GM19239 (cell line): ENCODE measurements around the gene APBB1IP.
"Not testable (repeated sequence)": the region's sequence is repeated elsewhere in the genome, so short reads cannot be mapped to it uniquely, and the experiment has no call there.

ENCODE experiments used
- DNase-seq: peaks from one replicate; pipeline ENCODE4 v3.0.0; 2011; ENCODE audit warnings: low spot score; ENCODE audit not compliant: insufficient read length
- FAIRE-seq: peaks from 2 replicates; lab custom pipeline; 2011; peaks lifted over from hg19 to GRCh38; lab: Jason Lieb, UNC

The APBB1IP gene

GRCh38 chr10:26474845-26475244 is 36.7 kb downstream of the APBB1IP start:
- peak; percentile 92 for FAIRE-seq
- DNase-seq: not testable (repeated sequence)

- no peak for DNase-seq
- FAIRE-seq: peak; percentile 81
Measured at GRCh38 chr10:26475386-26475785, 37.2 kb downstream of the APBB1IP start.

GRCh38 chr10:26477501-26477900 is 39.4 kb downstream of the APBB1IP start:
- FAIRE-seq (peak; percentile 70), DNase-seq (no peak)

- FAIRE-seq: peak; percentile 61
- DNase-seq: no peak
Measured at GRCh38 chr10:26478061-26478460, 39.9 kb downstream of the APBB1IP start.

GRCh38 chr10:26479766-26480492 is 41.8 kb downstream of the APBB1IP start:
- FAIRE-seq: peak; percentile 94
- no peak for DNase-seq

GRCh38 chr10:26481315-26481692 is 43.2 kb downstream of the APBB1IP start:
- DNase-seq: no peak
- no peak for FAIRE-seq

GRCh38 chr10:26481914-26482550 is 43.9 kb downstream of the APBB1IP start:
- DNase-seq (no peak), FAIRE-seq (peak; percentile 97)

- FAIRE-seq: no peak
- no peak for DNase-seq
Measured at GRCh38 chr10:26483554-26483953, 45.4 kb downstream of the APBB1IP start.

- DNase-seq (no peak), FAIRE-seq (peak; percentile 78)
Measured at GRCh38 chr10:26485150-26485941, 47.2 kb downstream of the APBB1IP start.

GRCh38 chr10:26486304-26486703 is 48.2 kb downstream of the APBB1IP start:
- FAIRE-seq (no peak), DNase-seq (no peak)

GRCh38 chr10:26486990-26487850 is 49.1 kb downstream of the APBB1IP start:
- FAIRE-seq (peak; percentile 85), DNase-seq (peak; percentile 22)

- DNase-seq (no peak), FAIRE-seq (no peak)
Measured at GRCh38 chr10:26488344-26488743, 50.2 kb downstream of the APBB1IP start.

- DNase-seq (no peak), FAIRE-seq (no peak)
Measured at GRCh38 chr10:26489081-26489480, 50.9 kb downstream of the APBB1IP start.

GRCh38 chr10:26490367-26490766 is 52.2 kb downstream of the APBB1IP start:
- DNase-seq, FAIRE-seq: not testable (repeated sequence)

GRCh38 chr10:26491276-26491675 is 53.1 kb downstream of the APBB1IP start:
- no peak for FAIRE-seq
- no peak for DNase-seq

GRCh38 chr10:26491934-26492333 is 53.8 kb downstream of the APBB1IP start:
- DNase-seq (no peak), FAIRE-seq (no peak)

GRCh38 chr10:26492725-26493124 is 54.6 kb downstream of the APBB1IP start:
- FAIRE-seq, DNase-seq: not testable (repeated sequence)

GRCh38 chr10:26494018-26494417 is 55.9 kb downstream of the APBB1IP start:
- FAIRE-seq (no peak), DNase-seq (no peak)

- no peak for FAIRE-seq
Measured at GRCh38 chr10:26499426-26499825, 61.3 kb downstream of the APBB1IP start.

GRCh38 chr10:26502986-26503385 is 64.8 kb downstream of the APBB1IP start:
- FAIRE-seq: no peak
- DNase-seq: no peak

More at GRCh38 chr10:26499426-26499825, 61.3 kb downstream of the APBB1IP start:
- DNase-seq: no peak
